ENCODE measurements around the gene UBXN7. TPM values are rescaled to one million over a fixed set of nuclear protein-coding genes. Genes with fewer than 3 reads are reported as not detected.
"Not testable (repeated sequence)": the region's sequence is repeated elsewhere in the genome, so short reads cannot be mapped to it uniquely, and the experiment has no call there.

UBXN7 gene
- total RNA-seq, 1 donor from 2014 or later = 54.0 TPM

GRCh38 chr3:196440696-196441095 lies 8.5 kb upstream of the UBXN7 start:
- no peak for TF ChIP-seq CTCF (IDR thresholded peaks at IDR 0.05)
- ATAC-seq (no peak), DNase-seq (no peak)
- Histone ChIP-seq H3K36me3 (no peaks in the 10 kb centered on the region), H3K9me3 (no peaks in the 10 kb centered on the region), H3K4me3 (no peak overlapping the region), H3K4me1 (no peaks in the 10 kb centered on the region), H3K27me3 (no peaks in the 10 kb centered on the region), H3K27ac (no peak overlapping the region)
- intact Hi-C loops (cut with DNase I) = no loop called here

GRCh38 chr3:196440041-196440537 lies 7.9 kb upstream of the UBXN7 start:
- DNase-seq (no peak), ATAC-seq (no peak)
- no peaks in the 10 kb centered on the region for H3K4me1 ChIP-seq
- no peak overlapping the region for H3K4me3 ChIP-seq
- no peak overlapping the region for H3K27ac ChIP-seq
- TF ChIP-seq CTCF (IDR thresholded peaks at IDR 0.05) = no peak
- no peaks in the 10 kb centered on the region for H3K36me3 ChIP-seq
- no peaks in the 10 kb centered on the region for H3K27me3 ChIP-seq
- no peaks in the 10 kb centered on the region for H3K9me3 ChIP-seq
- intact Hi-C loops (cut with DNase I) = no loop called here

- H3K27ac ChIP-seq = peak overlapping the region; percentile 94
- peak; percentile 76 for DNase-seq
- intact Hi-C loops (cut with DNase I) = no loop called here
These were observed 768 bp downstream of the UBXN7 start for GRCh38 chr3:196431181-196432136.

GRCh38 chr3:196428041-196428440 lies 4.2 kb downstream of the UBXN7 start:
- H3K4me1 ChIP-seq = peaks cover 17% of the 10 kb centered on the region

More at GRCh38 chr3:196431181-196432136, 768 bp downstream of the UBXN7 start:
- peaks cover 14% of the 10 kb centered on the region for H3K4me1 ChIP-seq
- no peaks in the 10 kb centered on the region for H3K9me3 ChIP-seq
- no peaks in the 10 kb centered on the region for H3K27me3 ChIP-seq
- no peak for TF ChIP-seq CTCF (IDR thresholded peaks at IDR 0.05)
- peaks cover 11% of the 10 kb centered on the region for H3K36me3 ChIP-seq
- peak overlapping the region; percentile 98 for H3K4me3 ChIP-seq
- ATAC-seq = peak; percentile 49

GRCh38 chr3:196424421-196424820 lies 7.8 kb downstream of the UBXN7 start:
- H3K4me1 ChIP-seq = peaks cover 11% of the 10 kb centered on the region
- H3K27ac ChIP-seq; H3K9me3 ChIP-seq; ATAC-seq; H3K4me3 ChIP-seq; intact Hi-C loops (cut with DNase I); DNase-seq; H3K27me3 ChIP-seq: not testable (repeated sequence)
- H3K36me3 ChIP-seq = peaks cover 23% of the 10 kb centered on the region

More at GRCh38 chr3:196428041-196428440, 4.2 kb downstream of the UBXN7 start:
- Histone ChIP-seq H3K4me3 (no peak overlapping the region), H3K36me3 (peaks cover 23% of the 10 kb centered on the region), H3K27me3 (no peaks in the 10 kb centered on the region), H3K9me3 (no peaks in the 10 kb centered on the region), H3K27ac (no peak overlapping the region)
- TF ChIP-seq CTCF (IDR thresholded peaks at IDR 0.05) = no peak
- DNase-seq (no peak), ATAC-seq (no peak)
- intact Hi-C loops (cut with DNase I) = no loop called here
